GM12878 (cell line): ENCODE measurements around the gene C9orf78. TPM values are rescaled to one million over a fixed set of nuclear protein-coding genes. Genes with fewer than 3 reads are reported as not detected.

Source experiments
- ATAC-seq: fragments of 200-7000 bp; cut with Tn5 transposase; 3 replicates; pipeline ENCODE4 v1.9.1; 2020; ENCODE audit warnings: mild to moderate bottlenecking, moderate library complexity
- BruUV-seq: library from RNA; stranded (reverse); fragments of 400-500 nt; replicated peaks from 2 replicates; lab custom pipeline; 2021; lab: Mats Ljungman, UMichigan
- CTCF ChIA-PET: fragments of 300-600 bp; sonication (Branson Sonifier 250); formaldehyde crosslinking; extraction: SDS; loops from one replicate; lab custom pipeline; 2021; ENCODE audit warnings: inconsistent platforms; lab: Yijun Ruan, JAX
- POLR2A ChIA-PET: fragments of 350-600 bp; formaldehyde crosslinking; extraction: SDS; loops from one replicate; lab custom pipeline; 2021; ENCODE audit warnings: inconsistent platforms; lab: Charles Lee
- RAD21 ChIA-PET: fragments of 300-600 bp; sonication (Branson Sonifier 250); formaldehyde crosslinking; loops from one replicate; lab custom pipeline; 2023; ENCODE audit warnings: antibody characterized with exemption; ENCODE audit not compliant: unreplicated experiment; lab: Charles Lee
- SMC1A ChIA-PET: fragments of 300-600 bp; sonication (Branson Sonifier 250); formaldehyde crosslinking; loops from one replicate; lab custom pipeline; 2023; ENCODE audit not compliant: unreplicated experiment, uncharacterized antibody; lab: Charles Lee
- DNase-seq: peaks from one replicate; pipeline ENCODE4 v3.0.0-alpha.2; 2011; ENCODE audit warnings: low read depth, low spot score
- FAIRE-seq: peaks from 3 replicates; lab custom pipeline; 2011; peaks lifted over from hg19 to GRCh38; lab: Jason Lieb, UNC
- H2AFZ ChIP-seq: 2 replicates; pipeline ENCODE4 v1.6.0; 2011; ENCODE audit warnings: low read depth, low read length, control low read depth; ENCODE audit not compliant: control insufficient read depth
- H3K27ac ChIP-seq: 2 replicates; pipeline ENCODE4 v1.5.1; 2011; ENCODE audit warnings: control low read depth; ENCODE audit not compliant: control insufficient read depth, insufficient read depth
- H3K27me3 ChIP-seq, 2 experiments: replicated peaks in 1 of 2; 2 replicates each; pipeline versions ENCODE4 v1.6.0 to v1.6.1; 2011; ENCODE audit warnings: low read length in 1 of 2; ENCODE audit not compliant: control insufficient read depth in 2 of 2, insufficient read depth in 2 of 2
- H3K36me3 ChIP-seq, 2 experiments: 2 replicates each; pipeline ENCODE4 v1.5.1; 2011; ENCODE audit warnings: low read length in 1 of 2; ENCODE audit not compliant: control insufficient read depth in 2 of 2, insufficient read depth in 2 of 2
- H3K4me1 ChIP-seq: 2 replicates; pipeline ENCODE4 v1.6.1; 2011; ENCODE audit warnings: mild to moderate bottlenecking, low read length, moderate library complexity, mixed read lengths; ENCODE audit not compliant: control insufficient read depth, insufficient read depth
- H3K4me2 ChIP-seq: 2 replicates; pipeline ENCODE4 v1.6.0; 2011; ENCODE audit warnings: control low read depth; ENCODE audit not compliant: control insufficient read depth, insufficient read depth
- H3K4me3 ChIP-seq: fragments of 200-600 bp; sonication (generic); 2 replicates; pipeline ENCODE4 v1.5.1; 2016
- H3K79me2 ChIP-seq: 2 replicates; pipeline ENCODE4 v1.6.0; 2011; ENCODE audit warnings: low read length; ENCODE audit not compliant: control insufficient read depth, insufficient read depth
- H3K9ac ChIP-seq: 2 replicates; pipeline ENCODE4 v1.8.0; 2011; ENCODE audit warnings: low read length, control low read depth, mixed read lengths; ENCODE audit not compliant: control insufficient read depth, insufficient read depth
- H3K9me3 ChIP-seq: replicated peaks from 3 replicates; pipeline ENCODE4 v1.5.1; 2011; ENCODE audit warnings: mild to moderate bottlenecking, low read length; ENCODE audit not compliant: control insufficient read depth, insufficient read depth
- H4K20me1 ChIP-seq: 2 replicates; pipeline ENCODE4 v1.6.0; 2011; ENCODE audit not compliant: control insufficient read depth, insufficient read depth
- BACH1 ChIP-seq: fragments of 450-650 bp; IDR thresholded peaks from 2 replicates; pipeline ENCODE4 v1.6.1; 2017; ENCODE audit warnings: mild to moderate bottlenecking, borderline replicate concordance
- EED ChIP-seq: sonication (generic); IDR thresholded peaks from 2 replicates; pipeline ENCODE4 v1.6.1; 2016; ENCODE audit warnings: antibody characterized with exemption, low read depth
- ESRRA ChIP-seq: IDR thresholded peaks from 2 replicates; pipeline ENCODE4 v1.6.1; 2012; ENCODE audit warnings: mild to moderate bottlenecking, low read length, improper control_type of control experiment
- LARP7 ChIP-seq: fragments of 450-650 bp; IDR thresholded peaks from 2 replicates; pipeline ENCODE4 v1.6.1; 2017; ENCODE audit warnings: mild to moderate bottlenecking
- MEF2B ChIP-seq: fragments of 450-650 bp; IDR thresholded peaks from 2 replicates; pipeline ENCODE4 v1.6.1; 2018; ENCODE audit warnings: mild to moderate bottlenecking, moderate library complexity; ENCODE audit not compliant: partially characterized antibody, poor library complexity, severe bottlenecking
- MYB ChIP-seq: fragments of 150-350 bp; IDR thresholded peaks from 2 replicates; pipeline ENCODE4 v1.6.1; 2014; ENCODE audit warnings: mild to moderate bottlenecking, low read depth, low read length, borderline replicate concordance
- NBN ChIP-seq: fragments of 450-650 bp; IDR thresholded peaks from 2 replicates; pipeline ENCODE4 v1.6.1; 2016
- PKNOX1 ChIP-seq: fragments of 450-650 bp; IDR thresholded peaks from 2 replicates; pipeline ENCODE4 v1.6.1; 2016; ENCODE audit warnings: mild to moderate bottlenecking
- SIX5 ChIP-seq: IDR thresholded peaks from 2 replicates; pipeline ENCODE4 v1.6.1; 2011; ENCODE audit warnings: mild to moderate bottlenecking, low read depth, low read length, moderate library complexity; ENCODE audit not compliant: severe bottlenecking
- SMC3 ChIP-seq: IDR thresholded peaks from 2 replicates; pipeline ENCODE4 v1.6.1; 2011; ENCODE audit warnings: low read length, improper control_type of control experiment, borderline replicate concordance
- SUPT20H ChIP-seq: IDR thresholded peaks from 2 replicates; pipeline ENCODE4 v1.6.1; 2011; ENCODE audit warnings: low read depth, mild to moderate bottlenecking, low read length, moderate library complexity, borderline replicate concordance; ENCODE audit not compliant: control insufficient read depth
- ZNF622 ChIP-seq: fragments of 450-650 bp; IDR thresholded peaks from 2 replicates; pipeline ENCODE4 v1.6.1; 2017; ENCODE audit warnings: mild to moderate bottlenecking, inconsistent platforms
- ZZZ3 ChIP-seq: IDR thresholded peaks from 2 replicates; pipeline ENCODE4 v1.6.1; 2011; ENCODE audit warnings: low read depth; ENCODE audit not compliant: control insufficient read depth, insufficient read length
- WGBS: methylation state at CpG from one replicate; pipeline ENCODE4 v1.1.6; 2016; ENCODE audit warnings: low lambda C conversion rate; ENCODE audit not compliant: insufficient replicate concordance, insufficient coverage; ENCODE audit errors: missing lambda C conversion rate; 5-methylcytosine and 5-hydroxymethylcytosine counted together
- in situ Hi-C: fragments of 300-500 bp; cut with MboI; formaldehyde crosslinking; loops from 9 replicates; pipeline ENCODE4 v1.14.3; 2018; ENCODE audit warnings: mixed read lengths
- intact Hi-C: fragments of 100-400 bp; cut with micrococcal nuclease; formaldehyde crosslinking; loops from one replicate; pipeline ENCODE4 v1.14.2; 2022; ENCODE audit not compliant: unreplicated experiment
- polyA plus RNA-seq, 11 experiments: library from polyadenylated mRNA; depleted of rRNA in 4 of 11; unstranded in 6 of 11; stranded (reverse) in 5 of 11; fragments of >200 nt; fragmentation: Nextera tagmentation in 4 of 11; fragmentation: Illumina TruSeq in 1 of 11; extraction: Ambion mirVana in 4 of 11; extraction: Trizol in 1 of 11; gene quantifications; 1 replicate in 1 of 11; 2 replicates in 10 of 11; pipeline versions ENCODE4 v1.2.1 to v1.2.3, GENCODE V29; 2011 to 2016; ENCODE audit warnings: inconsistent platforms in 2 of 11, missing spikeins in 2 of 11, low read depth in 1 of 11
- total RNA-seq, 4 experiments: library from RNA; depleted of rRNA in 3 of 4; stranded (reverse); fragments of >200 nt in 3 of 4; fragmentation: Illumina TruSeq in 1 of 4; extraction: Trizol in 1 of 4; gene quantifications; 2 replicates each; pipeline versions ENCODE4 v1.2.1 to v1.2.3, GENCODE V29; 2013 to 2021
- TF ChIP-seq, protein P1 (sequence below): IDR thresholded peaks from 2 replicates; pipeline ENCODE4 v1.6.1; 2012; ENCODE audit warnings: low read length, inconsistent platforms

The C9orf78 gene
- total and polyA plus RNA-seq, 10 of the 15 experiments (the other 5 are each of a cell fraction or from before 2014, with no cell fraction given) = 23.0 to 60.9 (median 47.5) TPM

- no peak overlapping the region for H3K4me3 ChIP-seq
- intact Hi-C loops (no loop called here), in situ Hi-C loops (no loop called here)
- SMC1A ChIA-PET = interaction anchor here (0.6 to 1.6 kb wide), 2 partner anchors 9 to 32 kb away, joined by 3 to 5 read pairs; no protein-coding TSS in a partner anchor
- no peaks in the 10 kb centered on the region for H3K9me3 ChIP-seq
- H4K20me1 ChIP-seq = no peaks in the 10 kb centered on the region
- H3K27ac ChIP-seq = no peak overlapping the region
- H3K27me3 ChIP-seq = no peaks in the 10 kb centered on the region
- no peak overlapping the region for H2AFZ ChIP-seq
- POLR2A ChIA-PET = interaction anchor here (0.6 kb wide), 1 partner anchor 10 kb away, joined by 3 read pairs; no protein-coding TSS in a partner anchor
- no TSS peak for BruUV-seq
- peaks cover 7 to 21% of the 10 kb centered on the region in 2 experiments for H3K36me3 ChIP-seq
- FAIRE-seq (peak; percentile 27), DNase-seq (no peak), ATAC-seq (peak; percentile 76)
- peaks cover 3% of the 10 kb centered on the region for H3K4me1 ChIP-seq
- H3K4me2 ChIP-seq = no peak overlapping the region
- WGBS = 5% methylated on average over 6 of the region's 6 CpGs
- TF ChIP-seq MEF2B = peak; percentile 89
- TF ChIP-seq ZNF622 = no peak
- TF ChIP-seq EED = no peak
- TF ChIP-seq, protein P1, sequence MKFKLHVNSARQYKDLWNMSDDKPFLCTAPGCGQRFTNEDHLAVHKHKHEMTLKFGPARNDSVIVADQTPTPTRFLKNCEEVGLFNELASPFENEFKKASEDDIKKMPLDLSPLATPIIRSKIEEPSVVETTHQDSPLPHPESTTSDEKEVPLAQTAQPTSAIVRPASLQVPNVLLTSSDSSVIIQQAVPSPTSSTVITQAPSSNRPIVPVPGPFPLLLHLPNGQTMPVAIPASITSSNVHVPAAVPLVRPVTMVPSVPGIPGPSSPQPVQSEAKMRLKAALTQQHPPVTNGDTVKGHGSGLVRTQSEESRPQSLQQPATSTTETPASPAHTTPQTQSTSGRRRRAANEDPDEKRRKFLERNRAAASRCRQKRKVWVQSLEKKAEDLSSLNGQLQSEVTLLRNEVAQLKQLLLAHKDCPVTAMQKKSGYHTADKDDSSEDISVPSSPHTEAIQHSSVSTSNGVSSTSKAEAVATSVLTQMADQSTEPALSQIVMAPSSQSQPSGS = 0 out of 2 replicates have a peak, but pooled peaks have one; percentile 19
- no peak for TF ChIP-seq LARP7
- TF ChIP-seq BACH1 = 0 out of 2 replicates have a peak, but pooled peaks have one; percentile 38
- H3K9ac ChIP-seq = no peak overlapping the region
- CTCF ChIA-PET = interaction anchor here (1.0 kb wide), 1 partner anchor 29 kb away, joined by 3 read pairs; no protein-coding TSS in a partner anchor
- no peaks in the 10 kb centered on the region for H3K79me2 ChIP-seq
- RAD21 ChIA-PET = no interaction called here
Observed at GRCh38 chr9:129811967-129812363, 23.1 kb downstream of the C9orf78 start.

DNA sequence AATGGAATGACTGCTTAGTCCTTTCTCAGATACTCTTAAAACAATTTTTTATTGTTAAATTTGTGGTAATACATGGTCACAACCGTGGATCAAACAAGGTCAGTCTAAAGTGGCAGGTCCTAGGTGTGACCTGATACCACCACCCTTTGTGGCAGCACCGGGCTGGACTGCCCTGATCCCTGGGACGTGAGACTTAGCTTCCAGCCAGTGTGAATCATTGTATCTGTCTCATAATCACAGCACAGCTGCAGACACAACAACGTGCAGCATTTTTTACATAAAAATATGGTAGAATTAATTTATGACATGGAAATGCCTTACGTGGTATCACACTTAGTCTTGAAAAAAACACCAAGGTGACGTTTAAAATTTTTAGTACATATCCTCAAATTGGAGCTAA, 24.3 kb downstream of the C9orf78 start:
- CTCF ChIA-PET = no interaction called here
- in situ Hi-C loops (no loop called here), intact Hi-C loops (no loop called here)
- SMC1A ChIA-PET = interaction anchor here (0.9 to 1.6 kb wide), 2 partner anchors 11 kb away, joined by 3 to 5 read pairs; no protein-coding TSS in a partner anchor
- H3K36me3 ChIP-seq = peaks cover 4 to 14% of the 10 kb centered on the region in 2 experiments
- RAD21 ChIA-PET = no interaction called here
- H3K27me3 ChIP-seq = no peaks in the 10 kb centered on the region
- H3K79me2 ChIP-seq = no peaks in the 10 kb centered on the region
- 88% methylated on average over 6 of the region's 6 CpGs for WGBS
- no peak overlapping the region for H3K27ac ChIP-seq
- no TSS peak for BruUV-seq
- no peak overlapping the region for H2AFZ ChIP-seq
- FAIRE-seq (no peak), DNase-seq (no peak), ATAC-seq (no peak)
- POLR2A ChIA-PET = interaction anchor here (0.8 kb wide), 1 partner anchor 9 kb away, joined by 3 read pairs; no protein-coding TSS in a partner anchor
- no peak overlapping the region for H3K4me2 ChIP-seq
- no peaks in the 10 kb centered on the region for H3K9me3 ChIP-seq
- peaks cover 3% of the 10 kb centered on the region for H3K4me1 ChIP-seq
- H3K9ac ChIP-seq = no peak overlapping the region
- H3K4me3 ChIP-seq = no peak overlapping the region
- H4K20me1 ChIP-seq = no peaks in the 10 kb centered on the region
- TF ChIP-seq SIX5 (no peak), PKNOX1 (no peak), SUPT20H (no peak), ESRRA (no peak), NBN (no peak), SMC3 (no peak), MYB (no peak), ZZZ3 (no peak)
